HG03378 (cell line): Measurements from ENCODE around the gene GPR25.

Experiments used
- ATAC-seq: cut with Tn5 transposase; IDR thresholded peaks from one replicate; pipeline ENCODE4 v1.9.1; 2021; ENCODE audit warnings: mild to moderate bottlenecking, moderate library complexity; ENCODE audit not compliant: unreplicated experiment

The GPR25 gene

DNA sequence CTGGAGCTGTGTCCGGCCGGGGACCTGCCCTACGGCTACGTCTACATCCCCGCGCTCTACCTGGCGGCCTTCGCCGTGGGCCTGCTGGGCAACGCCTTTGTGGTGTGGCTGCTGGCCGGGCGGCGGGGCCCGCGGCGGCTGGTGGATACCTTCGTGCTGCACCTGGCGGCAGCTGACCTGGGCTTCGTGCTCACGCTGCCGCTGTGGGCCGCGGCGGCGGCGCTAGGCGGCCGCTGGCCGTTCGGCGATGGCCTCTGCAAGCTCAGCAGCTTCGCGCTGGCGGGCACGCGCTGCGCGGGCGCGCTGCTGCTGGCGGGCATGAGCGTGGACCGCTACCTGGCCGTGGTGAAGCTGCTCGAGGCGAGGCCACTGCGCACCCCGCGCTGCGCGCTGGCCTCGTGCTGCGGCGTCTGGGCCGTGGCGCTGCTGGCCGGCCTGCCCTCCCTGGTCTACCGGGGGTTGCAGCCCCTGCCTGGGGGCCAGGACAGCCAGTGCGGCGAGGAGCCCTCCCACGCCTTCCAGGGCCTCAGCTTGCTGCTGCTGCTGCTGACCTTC, 412 bp downstream of the GPR25 start:
- no peak for ATAC-seq

DNA sequence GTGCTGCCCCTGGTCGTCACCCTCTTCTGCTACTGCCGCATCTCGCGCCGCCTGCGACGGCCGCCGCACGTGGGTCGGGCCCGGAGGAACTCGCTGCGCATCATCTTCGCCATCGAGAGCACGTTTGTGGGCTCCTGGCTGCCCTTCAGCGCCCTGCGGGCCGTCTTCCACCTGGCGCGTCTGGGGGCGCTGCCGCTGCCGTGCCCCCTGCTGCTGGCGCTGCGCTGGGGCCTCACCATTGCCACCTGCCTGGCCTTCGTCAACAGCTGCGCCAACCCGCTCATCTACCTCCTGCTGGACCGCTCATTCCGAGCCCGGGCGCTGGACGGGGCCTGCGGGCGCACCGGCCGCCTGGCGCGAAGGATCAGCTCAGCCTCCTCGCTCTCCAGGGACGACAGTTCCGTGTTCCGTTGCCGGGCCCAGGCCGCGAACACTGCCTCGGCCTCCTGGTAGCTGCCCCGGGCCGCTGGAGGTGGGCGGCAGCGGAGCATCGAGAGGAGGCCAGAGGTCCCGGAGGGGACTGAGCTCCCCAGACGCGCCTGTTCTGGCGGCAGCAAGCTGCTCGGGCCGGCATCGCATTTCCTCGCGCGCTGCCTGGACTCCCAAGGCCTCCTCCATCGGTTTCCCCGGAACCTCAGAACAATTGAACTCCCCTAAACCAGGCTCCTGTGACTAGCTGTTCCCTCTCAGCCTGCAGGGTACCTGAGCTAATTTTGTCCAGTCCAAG, 1.1 kb downstream of the GPR25 start:
- no peak for ATAC-seq

DNA sequence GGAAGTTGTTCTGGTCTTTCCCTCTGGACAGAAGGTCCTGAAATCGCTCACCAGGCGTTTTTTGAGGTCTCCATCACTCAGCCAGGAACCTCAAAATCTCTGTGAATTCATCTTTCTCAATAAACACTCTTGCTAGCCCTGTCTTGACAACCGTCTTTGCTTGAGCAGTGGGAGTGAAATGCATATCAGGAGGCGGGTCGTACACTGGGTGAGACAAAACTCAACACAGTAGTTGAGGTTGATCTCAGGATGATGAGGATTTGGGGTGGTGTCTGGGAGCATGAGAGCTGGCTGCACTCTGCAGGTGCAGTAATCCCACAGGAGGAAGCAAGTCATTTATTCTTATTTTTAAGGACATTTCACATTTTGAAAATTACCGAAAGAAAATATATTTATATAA, 1.9 kb downstream of the GPR25 start:
- ATAC-seq = no peak

DNA sequence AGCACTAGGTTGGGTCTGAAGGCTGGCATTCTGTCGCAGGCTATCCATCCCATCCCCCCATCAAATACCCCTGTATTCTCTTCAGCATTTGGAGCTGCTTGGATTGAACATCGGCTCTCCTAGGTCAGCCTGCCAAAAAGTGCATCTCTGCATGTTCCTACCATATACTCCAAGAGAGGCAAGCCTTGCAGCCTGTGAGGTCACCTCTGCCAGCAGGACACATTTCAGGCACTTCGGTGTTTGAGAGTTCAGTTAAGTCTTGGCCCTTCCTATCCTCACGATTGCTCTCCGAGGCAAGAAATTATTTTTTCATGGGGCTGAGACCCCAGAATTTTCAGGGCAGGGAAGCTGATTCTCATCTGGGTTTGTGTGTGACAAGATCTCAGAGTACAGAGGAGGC, 2.6 kb downstream of the GPR25 start:
- no peak for ATAC-seq

DNA sequence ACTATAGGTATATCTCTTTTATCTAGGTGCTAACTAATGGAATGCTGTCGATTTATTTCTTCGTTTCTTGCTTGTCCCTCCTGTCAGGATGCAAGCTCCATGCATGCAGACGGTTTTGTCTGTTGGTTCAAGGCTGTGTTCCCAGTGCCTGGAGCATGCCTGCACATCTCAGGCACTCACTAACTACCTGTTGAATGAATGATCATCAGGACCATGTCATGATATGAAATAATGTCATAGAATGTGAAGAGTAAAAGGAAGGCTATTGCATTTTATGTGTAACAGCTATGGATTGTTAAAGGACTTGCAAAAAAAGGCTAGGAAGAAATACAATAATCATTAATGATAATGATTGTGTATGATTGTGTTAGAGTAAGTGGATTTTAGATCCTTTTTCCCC, 4.2 kb downstream of the GPR25 start:
- ATAC-seq = no peak

DNA sequence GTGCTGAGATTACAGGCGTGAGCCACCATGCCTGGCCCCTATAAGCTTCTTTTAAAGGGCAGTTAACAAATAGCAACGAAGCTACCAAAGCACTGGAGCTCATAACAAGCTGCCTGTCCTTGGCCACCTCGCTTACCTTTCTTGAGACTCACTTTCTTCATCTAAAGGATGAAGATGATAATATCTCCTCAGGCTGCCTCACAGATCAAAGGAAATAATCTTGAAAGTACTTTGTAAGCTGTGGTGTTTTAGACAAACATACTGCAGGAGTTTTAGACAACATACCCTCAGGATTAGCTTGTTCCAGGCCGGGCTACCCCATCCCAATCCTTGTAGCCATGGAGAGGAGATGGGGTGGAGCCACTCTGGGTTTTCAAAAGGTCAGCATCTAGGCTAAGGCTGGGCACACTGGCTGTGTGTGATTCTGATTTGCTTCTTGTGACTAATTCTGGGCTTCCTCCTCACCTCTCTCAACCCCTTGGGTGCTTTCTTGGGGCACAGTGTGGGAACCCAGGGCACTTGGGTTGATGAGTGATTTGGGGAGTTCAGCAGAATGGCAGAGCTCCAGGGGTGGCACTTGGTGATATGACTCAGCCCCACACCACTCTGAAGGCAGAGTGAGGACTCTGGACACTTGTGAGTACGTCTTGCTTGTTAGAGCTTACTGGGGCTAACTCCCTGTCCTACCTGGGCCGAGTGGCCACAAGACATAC, 5.2 kb downstream of the GPR25 start:
- ATAC-seq = peak; percentile 87

DNA sequence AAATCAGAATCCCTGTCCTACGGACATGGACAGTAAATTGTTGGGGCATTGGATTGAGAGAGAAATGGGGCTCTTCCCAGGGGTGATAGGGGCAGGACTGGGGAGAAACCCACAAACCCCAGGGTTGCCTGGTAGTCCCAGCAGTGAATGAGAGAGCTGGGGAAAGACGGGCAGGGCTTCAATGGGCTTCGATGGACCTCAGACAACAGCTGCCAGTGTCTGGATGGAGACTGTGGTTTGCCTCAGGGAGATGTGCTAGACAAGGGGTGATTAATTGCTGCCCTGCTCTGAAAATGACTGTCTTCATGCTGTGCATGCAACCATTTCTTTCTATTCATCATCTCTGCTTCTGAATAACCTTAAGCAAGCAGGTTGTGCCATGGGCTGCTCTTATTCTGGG, 7.4 kb downstream of the GPR25 start:
- peak; percentile 53 for ATAC-seq

DNA sequence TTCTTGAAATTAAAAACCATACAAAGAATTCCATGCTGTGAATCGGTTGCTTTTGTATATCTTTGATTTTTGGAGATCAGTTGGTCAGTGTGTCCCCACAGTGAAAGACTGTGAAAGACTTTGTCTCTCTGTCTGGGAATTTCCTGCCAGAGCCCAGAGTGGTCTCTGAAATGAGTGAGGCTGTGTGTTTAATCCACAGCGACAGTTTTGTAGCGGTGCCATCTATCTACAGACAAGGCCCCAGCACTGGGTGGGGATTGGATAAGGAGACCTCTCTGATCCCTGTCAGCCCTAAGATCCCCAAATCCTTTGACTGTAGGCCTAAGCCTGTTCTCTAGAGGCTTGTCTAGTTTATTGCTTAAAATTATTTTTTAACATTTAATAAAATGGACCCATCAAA, 10.3 kb downstream of the GPR25 start:
- ATAC-seq = no peak

DNA sequence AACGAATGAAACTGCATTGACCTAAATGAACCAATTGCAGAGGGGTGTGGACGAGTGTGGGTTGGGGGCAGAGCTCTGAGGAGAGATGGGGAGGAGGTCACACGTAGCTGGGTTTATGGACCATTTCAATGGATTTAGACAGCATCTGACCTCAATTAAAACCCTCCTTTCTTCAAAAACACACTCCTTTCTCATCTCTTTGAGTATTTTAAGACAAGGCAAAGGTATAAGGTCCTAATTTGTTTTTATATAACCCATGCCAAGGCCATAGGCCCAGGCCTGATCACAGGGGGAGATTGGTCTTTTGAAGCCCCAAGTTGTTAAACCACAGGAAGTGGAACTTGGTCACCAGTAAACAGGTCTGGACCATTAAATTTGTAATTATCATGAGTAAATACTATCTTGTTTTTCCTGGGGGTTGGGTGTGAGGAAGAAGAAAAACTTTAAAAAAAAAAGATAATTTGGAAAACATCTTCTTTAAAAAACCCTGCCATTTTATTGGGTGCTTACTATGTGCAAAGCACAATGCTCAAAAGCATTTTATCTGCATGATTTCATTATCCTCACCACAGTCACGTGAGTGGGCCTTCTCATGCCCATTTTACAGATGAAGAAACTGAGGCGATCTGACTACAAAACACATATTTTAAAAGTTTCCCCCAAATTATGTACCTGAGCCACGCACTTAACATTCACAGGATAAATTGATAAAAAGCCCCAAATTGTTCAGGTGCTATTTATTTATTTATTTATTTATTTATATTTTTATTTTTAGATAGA, 13.0 kb downstream of the GPR25 start:
- no peak for ATAC-seq

DNA sequence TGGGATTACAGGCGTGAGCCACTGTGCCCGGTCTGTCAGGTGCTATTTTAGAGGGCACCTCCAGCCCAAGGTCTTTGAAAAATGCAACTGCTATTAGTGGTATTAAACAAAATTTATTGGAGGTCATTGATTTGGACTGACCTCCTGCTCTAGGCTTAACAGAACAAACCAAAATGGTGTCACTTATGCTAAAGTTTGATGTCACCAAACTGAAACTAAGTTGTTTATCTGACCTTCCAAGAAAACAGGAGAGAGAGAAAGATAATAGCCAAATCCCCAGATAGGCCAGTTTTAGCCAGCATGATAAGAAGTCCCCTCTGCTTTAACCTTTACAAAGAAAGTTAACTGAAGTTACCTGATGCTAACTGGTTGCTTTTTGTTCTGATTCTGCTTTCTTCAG, 13.8 kb downstream of the GPR25 start:
- ATAC-seq = no peak

DNA sequence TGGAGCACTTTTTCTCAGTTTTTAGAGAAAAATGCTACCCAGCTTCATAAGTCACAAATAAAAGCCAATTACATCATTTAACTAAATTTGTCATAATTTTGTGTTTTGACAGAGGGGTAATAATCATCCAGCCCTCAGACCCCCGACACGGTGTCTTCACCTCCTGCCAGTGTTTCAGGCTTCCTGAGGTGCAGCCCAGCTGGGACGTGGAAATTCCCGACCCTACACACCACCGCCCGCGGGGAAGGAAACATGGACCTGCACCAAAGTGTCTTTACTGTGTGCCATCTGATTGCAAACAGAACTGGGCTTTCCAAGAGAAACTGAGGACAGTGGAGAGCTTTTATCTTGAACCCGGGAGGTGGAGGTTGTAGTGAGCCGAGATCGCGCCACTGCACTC, 14.3 kb downstream of the GPR25 start:
- no peak for ATAC-seq

DNA sequence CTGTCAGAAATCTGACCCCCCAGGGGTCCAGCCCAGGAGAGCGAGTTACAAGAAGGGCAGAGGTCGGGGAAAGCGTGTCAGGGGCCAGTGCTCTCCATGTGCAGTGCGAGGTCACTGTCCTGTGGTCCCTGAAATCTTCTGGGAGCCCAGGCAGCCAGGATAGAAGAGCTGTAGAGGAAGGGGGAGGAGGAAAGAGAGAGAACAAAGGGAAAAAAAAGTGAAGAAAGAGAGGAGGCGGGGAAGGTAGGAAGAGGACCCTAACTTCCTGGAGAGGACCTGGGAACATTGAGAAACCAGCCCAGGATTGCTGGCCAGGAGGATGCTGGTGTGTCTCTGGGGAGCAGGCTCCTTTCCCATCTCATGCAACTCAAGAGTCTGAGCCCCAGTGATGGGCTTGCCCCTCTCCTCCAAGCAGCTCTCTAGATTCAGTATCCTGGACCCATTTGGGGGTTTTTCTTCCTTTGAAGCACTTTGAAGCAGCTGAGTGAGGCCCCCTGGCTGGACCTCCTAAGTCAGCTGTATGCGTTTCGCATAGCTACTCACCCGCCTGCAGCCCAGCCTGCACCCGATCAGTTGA, 15.1 kb downstream of the GPR25 start:
- ATAC-seq = no peak

DNA sequence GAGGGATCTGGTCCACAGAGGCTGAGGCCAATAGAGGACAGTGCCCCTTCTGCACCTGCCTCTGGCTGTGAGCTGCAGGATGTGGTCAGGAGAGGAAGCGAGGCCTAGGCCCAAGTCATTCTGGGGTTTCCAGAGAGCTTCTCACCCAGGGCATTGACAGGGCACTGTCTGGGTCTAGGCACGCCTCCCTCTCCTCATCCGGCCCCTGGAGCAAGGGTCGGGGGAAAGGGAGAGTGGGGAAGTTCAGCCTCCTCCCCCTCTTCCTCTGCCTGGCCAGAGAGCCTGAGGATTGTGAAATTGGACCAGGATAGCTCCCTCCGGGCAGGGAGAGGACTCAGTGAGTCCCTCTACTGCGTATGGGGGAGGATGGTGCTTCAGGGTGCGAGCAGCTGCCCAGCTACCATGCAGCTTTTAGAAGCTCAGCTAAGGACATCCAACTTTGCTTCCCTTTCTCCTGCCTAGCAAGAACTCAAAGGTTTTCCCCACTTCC, 15.6 kb downstream of the GPR25 start:
- ATAC-seq = peak; percentile 95

DNA sequence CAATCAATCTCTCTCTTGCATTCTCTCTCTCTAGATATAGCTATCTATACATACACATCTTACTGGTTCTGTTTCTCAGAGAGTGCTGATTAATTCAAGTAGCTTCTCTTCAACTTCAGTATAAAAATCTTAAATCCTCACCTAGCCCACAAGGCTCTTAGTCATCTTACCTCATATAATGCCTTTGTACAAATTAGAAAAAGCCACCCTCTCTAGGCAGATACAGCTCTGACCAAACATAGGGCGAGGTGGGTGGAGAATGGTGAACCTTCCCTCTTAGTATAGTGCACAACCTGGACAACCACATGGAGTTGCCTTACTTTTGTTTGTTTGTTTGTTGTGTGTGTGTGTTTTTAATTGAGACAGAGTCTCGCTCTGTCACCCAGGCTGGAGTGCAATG, 16.8 kb downstream of the GPR25 start:
- ATAC-seq = no peak

DNA sequence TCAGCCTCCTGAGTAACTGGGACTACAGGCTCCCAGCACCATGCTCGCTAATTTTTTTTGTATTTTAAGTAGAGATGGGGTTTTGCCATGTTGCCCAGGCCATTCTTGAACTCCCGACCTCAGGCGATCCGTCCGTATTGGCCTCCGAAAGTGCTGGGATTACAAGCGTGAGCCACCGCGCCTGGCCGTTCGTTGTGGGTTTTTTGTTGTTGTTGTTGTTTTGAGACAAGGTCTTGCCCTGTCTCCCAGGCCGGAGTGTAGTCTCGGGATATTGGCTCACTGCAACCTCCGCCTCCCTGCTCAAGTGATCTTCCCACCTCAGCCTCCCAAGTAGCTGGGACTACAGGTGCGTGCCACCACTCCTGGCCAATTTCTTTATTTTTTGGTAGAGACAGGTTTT, 17.2 kb downstream of the GPR25 start:
- no peak for ATAC-seq

DNA sequence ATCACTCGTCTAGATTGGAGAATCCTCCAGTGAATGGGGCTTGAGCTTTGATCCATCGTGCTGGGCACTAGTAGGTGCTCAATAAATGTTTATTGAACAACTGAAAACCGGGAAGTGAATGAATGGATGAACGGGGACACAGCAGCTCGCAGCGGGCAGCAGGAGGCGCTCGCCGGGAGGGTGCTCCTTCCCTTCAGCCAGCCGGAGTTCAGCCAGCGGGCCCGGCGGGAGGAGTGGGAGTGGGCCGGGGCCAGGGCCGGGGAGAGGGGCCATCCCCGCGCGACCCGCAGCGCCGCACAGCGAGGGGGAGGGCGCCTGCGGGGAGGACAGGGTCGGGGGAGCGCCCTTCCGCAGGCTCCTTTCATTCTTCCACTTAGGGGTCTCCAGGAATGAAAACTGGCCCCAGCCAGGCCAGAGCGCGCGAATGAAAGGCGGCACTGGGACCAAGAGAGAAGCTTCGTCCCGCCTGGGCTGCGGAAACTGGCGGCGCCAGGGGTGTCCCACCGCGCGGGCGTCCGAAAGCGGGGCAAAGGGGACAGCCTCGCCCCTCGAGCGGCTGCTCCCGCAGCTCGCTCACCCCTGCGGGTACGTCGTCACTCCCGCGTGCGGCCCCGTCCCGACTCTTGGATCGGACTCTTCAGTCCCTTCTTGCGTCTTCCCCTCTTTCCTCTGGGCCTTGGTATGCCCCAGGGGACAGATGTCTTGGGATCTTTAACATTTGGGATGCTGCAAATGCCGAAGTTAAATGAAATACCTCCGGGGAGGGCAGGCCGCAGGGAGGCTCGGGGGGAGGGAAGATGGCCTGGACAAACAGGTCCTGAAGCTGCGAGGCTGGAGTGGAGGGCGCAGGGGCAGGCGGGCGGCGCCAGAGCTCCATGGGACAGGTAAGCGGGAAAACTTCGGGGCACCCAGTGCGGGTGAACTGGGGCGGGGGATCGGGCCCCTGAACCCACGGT, 18.3 kb downstream of the GPR25 start:
- ATAC-seq = no peak

DNA sequence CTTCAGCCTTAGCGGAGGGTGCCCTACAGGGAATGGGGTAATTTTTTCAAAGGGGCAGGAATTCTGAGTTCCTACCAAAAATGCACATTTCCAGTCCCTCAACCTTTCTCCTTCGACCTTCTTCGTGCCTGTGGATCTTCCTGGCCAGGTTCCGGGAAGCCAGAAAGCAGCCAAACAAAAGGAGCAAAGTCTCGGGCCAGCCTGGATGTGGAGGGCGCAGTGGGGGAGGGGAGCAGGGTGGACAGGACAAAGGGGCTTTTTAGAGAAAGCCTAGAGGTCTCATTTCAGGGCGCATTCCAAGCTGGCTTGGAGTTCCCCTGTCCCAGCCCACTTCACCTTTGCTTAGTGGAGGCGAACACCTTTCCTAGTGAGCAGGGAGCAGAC, 19.0 kb downstream of the GPR25 start:
- no peak for ATAC-seq

DNA sequence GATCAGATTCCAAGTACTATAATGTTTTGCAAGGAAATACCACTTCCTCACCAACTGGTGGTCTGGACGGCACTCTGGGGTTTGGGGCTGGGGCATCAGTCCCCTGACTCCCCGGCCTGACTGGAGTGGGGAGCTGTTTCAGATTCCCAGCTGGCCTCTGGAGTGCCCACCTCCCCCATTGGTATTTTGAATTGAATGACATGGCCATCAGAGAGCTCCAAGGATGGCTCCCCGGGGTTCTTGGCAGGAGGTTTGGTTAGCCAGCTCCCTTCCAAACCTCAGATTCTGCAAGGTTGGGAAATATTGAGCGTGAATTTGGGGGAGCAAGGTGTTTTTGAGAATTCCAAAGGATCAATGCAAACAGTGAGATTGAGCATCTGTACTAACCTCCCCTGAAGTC, 19.8 kb downstream of the GPR25 start:
- no peak for ATAC-seq

DNA sequence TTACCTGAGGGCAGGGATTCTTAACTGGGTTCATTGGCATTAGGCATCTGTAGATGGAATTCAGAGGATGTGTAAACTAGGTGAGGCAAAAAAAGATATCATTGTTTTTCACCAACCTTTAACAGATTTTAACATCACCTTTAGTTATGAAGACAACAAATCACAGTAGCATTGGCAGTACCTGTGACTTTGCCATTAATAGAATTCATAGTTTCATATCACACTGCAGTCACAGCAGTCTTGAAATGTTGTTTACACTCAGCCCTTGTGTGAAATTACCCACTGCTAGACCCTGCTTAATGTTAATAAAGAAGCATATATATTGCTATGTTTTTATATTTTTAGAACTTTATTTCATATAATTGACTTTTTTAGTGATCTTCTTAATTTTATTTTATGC, 20.2 kb downstream of the GPR25 start:
- ATAC-seq = no peak

DNA sequence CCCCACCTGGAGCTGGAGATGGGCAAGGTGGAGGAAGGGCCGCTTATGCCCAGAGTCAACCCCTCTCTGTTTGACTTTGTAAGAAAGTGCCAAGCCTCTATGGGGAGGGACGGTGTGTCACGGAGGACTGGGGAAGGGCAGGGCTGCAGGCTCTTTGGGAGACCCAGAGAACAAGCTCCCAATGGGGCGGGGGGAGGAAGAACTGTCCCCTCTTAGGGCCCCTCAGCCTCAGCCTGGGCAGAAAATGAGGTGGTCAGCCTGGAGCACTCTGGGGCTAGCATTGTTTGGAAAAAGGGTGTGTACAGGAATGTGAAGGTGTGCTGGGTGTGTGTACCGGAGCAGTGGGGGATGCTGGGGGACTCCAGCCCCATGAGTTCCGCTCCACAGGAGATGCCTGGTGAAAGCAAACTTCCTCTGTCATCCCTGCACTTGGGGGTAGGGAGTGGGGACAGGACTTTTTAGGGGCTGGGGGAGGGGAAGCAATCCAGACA, 20.7 kb downstream of the GPR25 start:
- no peak for ATAC-seq
